Superior temporal gyrus (tissue), 1 donor: Measurements from ENCODE around the gene PPP1R14C.
A peak's percentile ranks its signal among the peaks of the same experiment; 100 is the strongest.
"Not testable (repeated sequence)": the region's sequence is repeated elsewhere in the genome, so short reads cannot be mapped to it uniquely, and the experiment has no call there.

Source experiments
- DNase-seq: peaks from one replicate; pipeline ENCODE4 v3.0.0-alpha.2; 2016; ENCODE audit errors: extremely low spot score

PPP1R14C gene

GRCh38 chr6:150142670-150143515 is at the start of gene PPP1R14C:
Gene PPP1R14C (plus strand): TSS chr6:150143044. CDS start chr6:150143193, 149 bp downstream.
- DNase-seq, result peak; percentile 24

GRCh38 chr6:150093397-150093796 is 49.4 kb upstream of the PPP1R14C start:
- DNase-seq, result no peak

- DNase-seq, result no peak
Observed at GRCh38 chr6:150098155-150098554, 44.7 kb upstream of the PPP1R14C start.

GRCh38 chr6:150099546-150099945 is 43.3 kb upstream of the PPP1R14C start:
- no peak for DNase-seq

GRCh38 chr6:150099953-150100352 is 42.9 kb upstream of the PPP1R14C start:
- no peak for DNase-seq

- no peak for DNase-seq
Observed at GRCh38 chr6:150100745-150101144, 42.1 kb upstream of the PPP1R14C start.

- DNase-seq, result no peak
Observed at GRCh38 chr6:150102750-150103270, 40.0 kb upstream of the PPP1R14C start.

GRCh38 chr6:150112233-150112632 is 30.6 kb upstream of the PPP1R14C start:
- DNase-seq, result no peak

GRCh38 chr6:150115769-150116168 is 27.1 kb upstream of the PPP1R14C start:
- no peak for DNase-seq

- no peak for DNase-seq
Observed at GRCh38 chr6:150116200-150116800, 26.5 kb upstream of the PPP1R14C start.

GRCh38 chr6:150118203-150118602 is 24.6 kb upstream of the PPP1R14C start:
- DNase-seq, result no peak

- no peak for DNase-seq
Observed at GRCh38 chr6:150118627-150119026, 24.2 kb upstream of the PPP1R14C start.

- no peak for DNase-seq
Observed at GRCh38 chr6:150119173-150119572, 23.7 kb upstream of the PPP1R14C start.

GRCh38 chr6:150123645-150124044 is 19.2 kb upstream of the PPP1R14C start:
- no peak for DNase-seq

GRCh38 chr6:150124235-150124634 is 18.6 kb upstream of the PPP1R14C start:
- DNase-seq, result no peak

- no peak for DNase-seq
Observed at GRCh38 chr6:150126641-150127291, 16.1 kb upstream of the PPP1R14C start.

GRCh38 chr6:150128425-150128824 is 14.4 kb upstream of the PPP1R14C start:
- DNase-seq, result no peak

- DNase-seq, result no peak
Observed at GRCh38 chr6:150129616-150130505, 13.0 kb upstream of the PPP1R14C start.

GRCh38 chr6:150133686-150134085 is 9.2 kb upstream of the PPP1R14C start:
- no peak for DNase-seq

- no peak for DNase-seq
Observed at GRCh38 chr6:150134280-150134920, 8.4 kb upstream of the PPP1R14C start.

- DNase-seq, result not testable (repeated sequence)
Observed at GRCh38 chr6:150137711-150138110, 5.1 kb upstream of the PPP1R14C start.
